C4-2B (cell line): ENCODE data around the gene TBX2.

Experiments
- H3K27ac ChIP-seq: fragments of 450-650 bp; 2 replicates; pipeline ENCODE4 v1.5.1; 2017
- ZFX ChIP-seq: fragments of 450-650 bp; IDR thresholded peaks from 2 replicates; pipeline ENCODE4 v1.6.1; 2017
- TF ChIP-seq, protein P1 (sequence below): fragments of 450-650 bp; conservative IDR thresholded peaks from 2 replicates; pipeline ENCODE4 v1.5.1; 2017; ENCODE audit warnings: mild to moderate bottlenecking

The TBX2 gene

DNA sequence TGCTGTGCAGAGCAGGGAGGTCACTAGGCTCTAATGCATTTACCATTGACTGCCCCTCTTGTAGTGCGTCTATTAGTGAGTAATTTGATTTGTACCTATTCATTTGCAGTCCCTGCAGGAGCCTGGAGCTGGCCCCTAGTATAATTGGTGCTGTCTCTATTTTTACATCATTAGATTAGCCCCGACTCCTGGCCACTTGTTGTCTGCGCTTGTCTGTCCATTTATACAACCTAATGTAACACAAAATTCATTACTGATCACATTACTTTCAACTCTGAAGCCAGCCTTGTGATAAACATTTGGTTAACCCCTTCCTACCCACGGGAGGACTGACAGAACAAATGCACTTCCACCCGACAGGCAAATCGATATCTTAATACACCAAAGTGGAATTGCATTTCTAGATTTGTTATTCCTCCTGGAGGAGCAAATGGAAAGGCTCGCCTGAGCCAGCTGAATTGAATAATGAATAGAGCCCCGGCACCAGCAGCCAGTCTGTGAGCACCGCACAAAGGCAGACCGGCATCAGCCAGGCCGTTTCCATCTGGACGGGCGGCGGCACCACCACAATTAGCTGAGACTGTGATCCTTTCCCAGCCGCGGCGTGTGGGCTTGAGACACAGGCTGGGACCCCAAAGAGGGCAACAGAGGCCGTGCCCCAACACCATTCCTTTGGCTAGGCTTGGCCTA lies 18.7 kb upstream of the TBX2 start:
- TF ChIP-seq, protein P1, sequence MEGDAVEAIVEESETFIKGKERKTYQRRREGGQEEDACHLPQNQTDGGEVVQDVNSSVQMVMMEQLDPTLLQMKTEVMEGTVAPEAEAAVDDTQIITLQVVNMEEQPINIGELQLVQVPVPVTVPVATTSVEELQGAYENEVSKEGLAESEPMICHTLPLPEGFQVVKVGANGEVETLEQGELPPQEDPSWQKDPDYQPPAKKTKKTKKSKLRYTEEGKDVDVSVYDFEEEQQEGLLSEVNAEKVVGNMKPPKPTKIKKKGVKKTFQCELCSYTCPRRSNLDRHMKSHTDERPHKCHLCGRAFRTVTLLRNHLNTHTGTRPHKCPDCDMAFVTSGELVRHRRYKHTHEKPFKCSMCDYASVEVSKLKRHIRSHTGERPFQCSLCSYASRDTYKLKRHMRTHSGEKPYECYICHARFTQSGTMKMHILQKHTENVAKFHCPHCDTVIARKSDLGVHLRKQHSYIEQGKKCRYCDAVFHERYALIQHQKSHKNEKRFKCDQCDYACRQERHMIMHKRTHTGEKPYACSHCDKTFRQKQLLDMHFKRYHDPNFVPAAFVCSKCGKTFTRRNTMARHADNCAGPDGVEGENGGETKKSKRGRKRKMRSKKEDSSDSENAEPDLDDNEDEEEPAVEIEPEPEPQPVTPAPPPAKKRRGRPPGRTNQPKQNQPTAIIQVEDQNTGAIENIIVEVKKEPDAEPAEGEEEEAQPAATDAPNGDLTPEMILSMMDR: no peak
- TF ChIP-seq ZFX: no peak
- no peak overlapping the region for H3K27ac ChIP-seq

DNA sequence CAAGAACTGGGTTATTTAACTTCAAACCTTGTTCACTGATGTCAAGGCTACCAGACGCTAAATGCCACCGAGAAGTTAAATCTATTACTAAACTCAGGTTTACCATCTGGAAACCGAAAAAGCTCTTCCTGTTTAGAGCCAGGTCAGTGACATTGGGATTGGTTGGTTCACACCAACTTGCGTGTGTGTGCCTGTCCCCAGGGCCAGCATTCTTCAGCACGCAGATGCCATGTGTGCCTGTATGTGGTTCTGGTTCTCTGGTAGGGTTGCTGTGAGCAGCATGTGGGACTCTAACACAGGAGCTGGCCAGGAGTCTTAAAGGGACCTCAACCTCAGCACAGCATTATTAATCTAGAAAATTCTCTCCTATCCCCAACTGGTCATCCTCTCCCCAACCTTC lies 18.1 kb upstream of the TBX2 start:
- no peak for TF ChIP-seq ZFX
- TF ChIP-seq, protein P1: no peak
- H3K27ac ChIP-seq: no peak overlapping the region

DNA sequence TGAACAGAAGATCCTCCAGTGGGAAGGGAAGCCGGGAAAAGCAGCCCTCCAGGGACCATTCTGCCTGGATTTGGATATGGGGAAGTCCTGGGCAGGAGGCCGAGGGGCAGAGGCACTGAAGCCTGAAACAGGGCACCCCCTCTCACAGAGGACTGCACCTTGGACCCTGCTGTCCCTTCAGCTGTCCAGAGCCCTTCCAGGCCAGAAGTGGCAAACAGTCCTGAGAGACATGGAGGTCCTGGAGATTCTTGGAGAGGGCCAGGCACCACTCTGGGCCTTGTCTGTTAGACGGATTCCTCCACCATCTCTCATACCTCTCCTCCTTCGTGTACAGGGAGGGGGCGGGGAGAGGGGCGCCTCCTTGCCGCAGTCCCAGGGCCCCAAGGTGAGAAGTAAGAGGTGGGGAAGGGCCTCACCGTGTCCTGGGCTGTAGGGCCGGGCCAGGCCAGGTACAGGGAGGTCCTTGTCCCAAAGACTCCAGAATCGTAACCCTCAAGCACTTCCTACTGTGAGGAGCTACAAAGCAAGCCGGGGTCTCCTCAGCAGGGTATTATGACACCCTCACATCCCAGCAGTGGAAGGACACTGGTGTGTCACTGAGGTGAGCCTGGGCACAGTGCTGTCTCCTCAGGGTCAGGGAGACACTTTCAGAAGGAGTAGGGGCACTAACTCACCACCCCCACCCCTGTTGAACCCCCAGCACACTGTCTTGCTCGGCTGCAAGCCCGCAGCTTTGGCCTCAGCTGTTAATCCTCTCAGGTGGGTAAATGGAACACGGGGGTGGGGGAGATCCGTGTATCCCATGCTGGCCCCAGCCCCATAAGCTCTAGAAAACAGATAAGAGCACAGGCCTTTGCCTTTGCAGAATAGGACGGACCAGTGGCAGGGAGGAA lies 16.6 kb upstream of the TBX2 start:
- no peak overlapping the region for H3K27ac ChIP-seq
- TF ChIP-seq, protein P1: no peak
- TF ChIP-seq ZFX: no peak

DNA sequence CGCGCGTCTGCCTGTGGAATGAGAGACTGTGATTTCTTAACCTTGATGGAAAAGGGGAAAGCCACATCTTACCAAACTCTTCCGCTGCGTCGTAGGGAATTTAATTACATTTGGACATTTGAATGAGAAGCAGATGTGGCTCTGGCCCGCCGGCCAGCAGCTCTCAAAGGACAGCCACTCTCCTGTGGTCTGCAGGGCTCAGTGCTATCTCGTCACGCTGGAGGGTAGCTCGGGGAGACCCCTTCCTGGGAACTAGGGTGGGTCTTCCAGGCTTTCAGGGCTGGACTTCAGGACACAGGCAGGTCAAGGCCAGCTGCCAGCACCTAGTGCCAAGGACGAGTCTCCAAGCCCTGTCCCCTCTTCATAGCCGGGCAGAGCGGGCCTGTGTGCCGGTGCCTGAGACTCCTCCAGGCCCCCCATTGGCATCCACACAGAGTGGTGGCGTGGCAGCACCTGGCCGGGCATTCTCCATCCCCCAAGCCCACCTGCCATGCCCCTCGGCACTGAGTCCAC lies 15.9 kb upstream of the TBX2 start:
- TF ChIP-seq, protein P1: no peak
- TF ChIP-seq ZFX: no peak
- H3K27ac ChIP-seq: no peak overlapping the region

DNA sequence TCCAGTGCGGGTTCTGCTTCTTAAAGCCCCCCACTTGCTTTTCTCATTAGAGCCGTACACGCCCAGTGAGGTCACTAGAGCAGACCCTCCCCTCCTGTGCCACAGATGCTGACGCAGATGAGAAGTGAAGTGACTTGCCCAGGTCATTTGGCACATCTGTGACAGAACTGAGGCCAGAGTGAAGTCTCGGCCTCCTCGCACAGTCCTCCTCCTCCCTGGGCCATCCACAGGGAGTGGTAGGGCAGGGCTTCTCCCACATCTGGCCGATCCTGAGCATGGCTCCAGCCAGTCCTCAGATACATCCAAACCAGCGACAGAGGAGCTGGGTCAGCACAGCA lies 15.3 kb upstream of the TBX2 start:
- TF ChIP-seq, protein P1: no peak
- no peak for TF ChIP-seq ZFX
- H3K27ac ChIP-seq: no peak overlapping the region

DNA sequence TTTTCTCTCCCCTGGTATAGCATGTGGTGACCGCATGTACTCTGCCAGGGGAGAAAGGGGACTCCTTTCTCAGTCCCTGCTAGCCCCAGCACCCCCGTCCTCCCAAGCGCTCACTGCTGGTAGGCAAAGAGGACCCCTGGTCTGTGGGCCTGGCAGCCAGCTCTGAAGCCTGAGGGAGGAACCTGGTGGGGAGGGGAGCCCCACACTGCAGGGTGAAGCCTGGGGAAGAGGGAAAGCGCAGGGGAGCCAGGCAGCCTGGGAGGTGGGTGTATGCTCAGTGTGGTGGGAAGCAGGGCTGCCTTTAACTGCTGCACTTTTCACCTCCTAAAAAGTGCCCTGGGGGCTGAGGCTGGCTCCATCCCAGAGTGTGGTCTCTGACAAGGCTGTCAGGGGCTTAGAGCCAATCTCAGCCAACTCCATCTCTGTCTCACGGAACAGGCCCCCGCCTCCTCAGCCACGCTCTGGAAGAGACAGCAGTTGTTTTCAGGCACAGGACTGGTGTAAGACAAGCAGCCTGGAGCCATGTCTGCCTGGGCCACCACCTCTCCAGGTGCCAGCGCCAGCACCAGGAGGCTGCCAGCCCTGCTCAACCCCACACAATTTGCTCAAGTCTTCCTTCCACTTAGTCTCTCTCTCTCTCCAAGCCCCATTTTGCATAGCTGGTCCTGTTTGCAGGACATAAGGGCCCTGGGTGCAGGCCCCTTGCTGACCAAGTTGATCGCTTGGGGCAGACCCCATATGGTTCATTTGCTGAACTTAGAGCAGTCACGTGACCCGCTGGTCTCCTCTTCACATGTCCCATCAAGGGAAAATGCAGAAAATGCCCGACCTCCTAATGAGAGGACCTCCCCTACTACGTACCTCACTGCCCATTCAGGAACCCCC lies 14.7 kb upstream of the TBX2 start:
- TF ChIP-seq, protein P1: no peak
- no peak for TF ChIP-seq ZFX
- H3K27ac ChIP-seq: no peak overlapping the region
